Epithelial cell of esophagus (primary cell): ENCODE results near the gene CCDC88A.
"Not testable (repeated sequence)": the region's sequence is repeated elsewhere in the genome, so short reads cannot be mapped to it uniquely, and the experiment has no call there.

Experiments
- DNase-seq: peaks from one replicate; pipeline ENCODE4 v3.0.0; 2010; ENCODE audit warnings: low read depth
- H3K4me3 ChIP-seq: 2 replicates; pipeline ENCODE4 v1.5.1; 2011; ENCODE audit warnings: mild to moderate bottlenecking, low read length, control low read depth
- TF ChIP-seq, protein P1 (sequence below): IDR thresholded peaks from 2 replicates; pipeline ENCODE4 v1.5.1; 2011; ENCODE audit warnings: low read depth, mild to moderate bottlenecking, low read length, control low read depth, inconsistent platforms; ENCODE audit not compliant: insufficient read depth; ENCODE audit errors: missing control alignments

Gene CCDC88A

DNA sequence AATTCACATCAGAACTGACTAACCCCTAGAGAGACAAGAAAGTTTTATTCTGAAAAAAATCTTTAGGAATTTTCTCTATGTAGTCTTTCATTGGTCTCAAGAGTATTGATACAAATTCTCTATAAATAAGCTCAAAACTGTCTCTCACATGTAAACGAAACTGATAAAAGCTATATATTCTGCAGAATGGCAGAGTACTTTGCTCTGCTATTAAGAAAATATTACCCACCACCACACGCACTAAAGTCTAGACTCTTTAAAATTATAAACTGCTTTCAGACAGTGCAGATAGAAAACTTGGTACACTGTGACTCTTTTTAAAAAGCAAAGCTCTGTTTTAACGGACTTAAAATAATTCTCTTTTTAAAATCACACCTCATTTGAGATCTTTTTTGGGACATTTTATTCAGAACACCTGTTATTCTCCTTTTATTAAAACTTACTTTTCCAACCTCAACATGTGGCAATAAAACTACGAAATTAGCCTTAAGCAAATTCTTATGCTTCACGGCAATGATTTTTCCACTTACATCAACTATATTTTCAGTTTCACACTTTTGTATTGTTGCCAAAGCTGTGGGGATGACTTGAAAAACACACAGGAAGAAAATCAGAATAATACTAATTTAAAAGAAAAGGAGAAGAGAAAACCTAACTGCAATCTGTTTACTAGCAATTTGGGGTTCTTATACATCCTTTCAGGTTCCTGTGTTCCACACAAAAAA, 58.0 kb downstream of the CCDC88A start:
- DNase-seq = no peak
- no peak overlapping the region for H3K4me3 ChIP-seq
- TF ChIP-seq, protein P1, sequence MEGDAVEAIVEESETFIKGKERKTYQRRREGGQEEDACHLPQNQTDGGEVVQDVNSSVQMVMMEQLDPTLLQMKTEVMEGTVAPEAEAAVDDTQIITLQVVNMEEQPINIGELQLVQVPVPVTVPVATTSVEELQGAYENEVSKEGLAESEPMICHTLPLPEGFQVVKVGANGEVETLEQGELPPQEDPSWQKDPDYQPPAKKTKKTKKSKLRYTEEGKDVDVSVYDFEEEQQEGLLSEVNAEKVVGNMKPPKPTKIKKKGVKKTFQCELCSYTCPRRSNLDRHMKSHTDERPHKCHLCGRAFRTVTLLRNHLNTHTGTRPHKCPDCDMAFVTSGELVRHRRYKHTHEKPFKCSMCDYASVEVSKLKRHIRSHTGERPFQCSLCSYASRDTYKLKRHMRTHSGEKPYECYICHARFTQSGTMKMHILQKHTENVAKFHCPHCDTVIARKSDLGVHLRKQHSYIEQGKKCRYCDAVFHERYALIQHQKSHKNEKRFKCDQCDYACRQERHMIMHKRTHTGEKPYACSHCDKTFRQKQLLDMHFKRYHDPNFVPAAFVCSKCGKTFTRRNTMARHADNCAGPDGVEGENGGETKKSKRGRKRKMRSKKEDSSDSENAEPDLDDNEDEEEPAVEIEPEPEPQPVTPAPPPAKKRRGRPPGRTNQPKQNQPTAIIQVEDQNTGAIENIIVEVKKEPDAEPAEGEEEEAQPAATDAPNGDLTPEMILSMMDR = no peak

DNA sequence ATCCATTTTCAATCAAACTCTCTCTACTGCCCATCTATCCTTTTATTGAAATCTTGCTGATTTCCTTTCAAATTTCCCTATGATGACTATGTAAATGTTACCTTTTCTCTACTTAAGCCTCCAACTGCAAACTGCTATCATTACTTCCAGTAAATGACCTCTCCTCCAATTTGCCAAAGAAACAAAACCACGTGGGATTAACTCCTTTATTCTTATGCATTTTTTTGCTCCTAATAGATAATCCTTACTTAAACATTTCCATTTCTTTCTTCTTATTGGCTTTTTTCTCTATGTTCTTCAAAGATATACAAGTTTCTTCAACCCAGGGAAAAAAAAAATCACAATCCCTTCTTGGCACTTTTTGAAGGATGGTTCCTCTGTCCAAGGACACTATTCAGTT, 61.2 kb downstream of the CCDC88A start:
- no peak for DNase-seq
- no peak overlapping the region for H3K4me3 ChIP-seq
- TF ChIP-seq, protein P1 = no peak

DNA sequence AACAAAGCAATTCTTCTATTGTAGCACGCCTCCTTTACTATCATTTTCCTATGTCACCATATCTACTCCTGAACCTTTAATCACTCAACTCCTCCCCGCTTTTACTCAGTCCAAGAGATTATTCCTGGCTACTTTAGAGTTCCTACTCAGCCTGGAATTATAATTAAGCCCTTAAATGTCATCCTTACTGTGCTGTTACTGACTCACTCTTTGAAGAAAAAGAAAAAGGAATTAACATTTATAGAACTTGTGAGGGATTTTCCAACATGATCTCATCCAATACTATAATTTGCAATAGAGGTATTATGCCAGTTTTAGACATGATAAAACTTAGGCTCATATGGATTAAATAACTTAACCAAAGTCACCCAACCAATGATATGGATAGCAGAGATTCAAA, 61.7 kb downstream of the CCDC88A start:
- TF ChIP-seq, protein P1 = no peak
- peak; percentile 24 for DNase-seq
- H3K4me3 ChIP-seq = no peak overlapping the region

DNA sequence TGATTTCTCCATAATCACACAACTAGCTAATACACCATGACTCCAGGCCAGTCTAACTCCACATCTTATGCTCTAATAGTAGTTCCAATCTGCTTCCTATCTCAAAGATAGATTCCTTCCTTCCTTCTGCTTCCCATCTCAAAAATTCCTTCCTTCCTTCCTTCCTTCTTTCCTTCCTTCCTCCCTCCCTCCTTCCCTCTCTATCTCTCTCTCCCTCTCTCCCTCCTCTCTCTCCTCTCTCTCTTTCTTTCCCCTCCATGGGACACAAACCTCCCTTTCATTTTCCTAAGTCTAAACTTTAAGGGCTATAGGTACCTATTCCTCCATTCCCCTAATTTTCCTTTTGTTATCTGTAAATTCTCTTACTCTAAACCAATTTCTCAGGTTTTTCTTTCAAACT, 62.5 kb downstream of the CCDC88A start:
- TF ChIP-seq, protein P1 = no peak
- H3K4me3 ChIP-seq = no peak overlapping the region
- DNase-seq = no peak

DNA sequence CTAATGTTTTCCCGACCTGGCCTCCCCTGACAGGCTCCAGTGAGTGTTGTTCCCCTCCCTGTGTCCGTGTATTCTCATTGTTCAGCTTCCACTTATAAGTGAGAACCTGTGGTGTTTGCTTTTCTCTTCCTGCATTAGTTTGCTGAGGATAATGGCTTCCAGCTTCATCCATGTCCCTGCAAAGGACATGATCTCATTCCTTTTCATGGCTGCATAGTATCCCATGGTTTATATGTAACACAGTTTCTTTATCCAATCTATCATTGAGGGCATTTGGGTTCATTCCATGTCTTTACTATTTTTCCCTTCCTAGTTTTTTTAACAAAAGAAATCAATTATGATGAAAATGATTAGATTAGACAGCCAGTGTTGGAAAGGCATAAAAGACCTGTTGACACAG, 63.5 kb downstream of the CCDC88A start:
- H3K4me3 ChIP-seq, DNase-seq: not testable (repeated sequence)

DNA sequence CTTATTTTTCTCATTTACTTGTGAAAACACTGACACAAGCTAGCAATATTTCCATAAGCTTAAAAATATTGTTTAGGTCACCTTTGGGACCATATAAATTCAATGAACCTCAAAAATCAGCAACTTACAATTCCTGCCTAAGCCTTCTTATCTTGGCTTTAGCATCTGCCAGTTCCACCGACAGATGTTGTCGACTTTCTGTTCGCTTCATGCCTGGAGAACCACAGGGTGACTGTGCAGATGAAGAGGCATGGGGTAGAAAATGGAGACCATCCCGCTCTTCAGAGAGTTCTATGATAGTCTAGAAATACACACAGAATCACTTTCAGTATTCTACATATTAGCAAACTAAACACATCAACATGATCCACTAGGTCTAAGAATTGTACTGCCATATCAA, 64.2 kb downstream of the CCDC88A start:
- DNase-seq = no peak
- TF ChIP-seq, protein P1 = no peak

DNA sequence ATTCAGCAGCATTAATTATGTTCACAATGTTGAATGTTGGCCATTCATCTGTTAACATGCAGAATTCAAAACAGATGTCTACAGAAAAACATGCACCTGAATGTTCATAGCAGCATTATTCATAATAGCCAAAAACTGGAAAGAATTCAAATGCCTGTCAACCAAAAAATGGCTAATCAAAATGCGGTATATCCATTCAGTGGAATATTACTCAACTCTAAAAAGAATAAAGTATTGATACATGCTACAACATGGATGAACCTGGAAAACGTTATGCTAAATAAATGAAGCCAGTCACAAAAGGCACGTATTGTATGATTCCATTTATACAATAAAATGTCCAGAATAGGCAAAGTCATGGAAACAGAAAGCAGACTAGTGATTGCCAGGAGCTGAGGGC, 68.0 kb downstream of the CCDC88A start:
- DNase-seq = no peak
- TF ChIP-seq, protein P1 = no peak
- H3K4me3 ChIP-seq = no peak overlapping the region

More for the DNA sequence above, 64.2 kb downstream of the CCDC88A start:
- no peak overlapping the region for H3K4me3 ChIP-seq
